Umbilical cord (tissue), 2 donors: ENCODE data around the gene EPHA10. TPM values are rescaled to one million over a fixed set of nuclear protein-coding genes. Genes with fewer than 3 reads are reported as not detected.

Experiments used
- DNase-seq: peaks from one replicate; pipeline ENCODE4 v3.0.0-alpha.2; 2015; ENCODE audit warnings: low spot score
- total RNA-seq: library from RNA; depleted of rRNA; stranded (reverse); fragments of >200 nt; gene quantifications from one replicate; pipeline ENCODE4 v1.2.3, GENCODE V29; 2014; ENCODE audit warnings: low replicate concordance; ENCODE audit not compliant: insufficient read depth

EPHA10 gene
- total RNA-seq: 21.2 TPM

GRCh38 chr1:37764888-37765441, at the start of gene EPHA10:
TSS of gene EPHA10 (minus strand) at chr1:37765120. CDS start at chr1:37765066, 54 bp downstream.
- no peak for DNase-seq

DNA sequence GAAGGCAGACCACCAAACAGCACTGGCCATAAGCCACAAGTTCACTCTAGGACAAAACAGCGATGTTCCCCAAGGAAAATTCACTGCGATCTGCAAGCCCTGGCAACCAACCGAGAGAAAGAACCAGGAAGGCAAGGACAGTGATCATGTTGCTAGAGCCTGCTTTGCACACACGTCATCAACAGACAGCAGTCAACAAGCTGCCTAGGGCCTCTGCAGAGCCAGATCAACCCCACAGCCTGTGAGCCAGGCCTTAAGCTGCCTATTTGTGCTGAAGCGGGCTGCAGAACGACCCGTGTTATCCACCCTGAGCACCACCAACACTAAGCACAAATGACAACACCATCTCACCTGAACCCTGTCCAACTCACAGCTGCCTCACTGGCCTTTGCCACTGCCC, 49.3 kb upstream of the EPHA10 start:
- DNase-seq: no peak

DNA sequence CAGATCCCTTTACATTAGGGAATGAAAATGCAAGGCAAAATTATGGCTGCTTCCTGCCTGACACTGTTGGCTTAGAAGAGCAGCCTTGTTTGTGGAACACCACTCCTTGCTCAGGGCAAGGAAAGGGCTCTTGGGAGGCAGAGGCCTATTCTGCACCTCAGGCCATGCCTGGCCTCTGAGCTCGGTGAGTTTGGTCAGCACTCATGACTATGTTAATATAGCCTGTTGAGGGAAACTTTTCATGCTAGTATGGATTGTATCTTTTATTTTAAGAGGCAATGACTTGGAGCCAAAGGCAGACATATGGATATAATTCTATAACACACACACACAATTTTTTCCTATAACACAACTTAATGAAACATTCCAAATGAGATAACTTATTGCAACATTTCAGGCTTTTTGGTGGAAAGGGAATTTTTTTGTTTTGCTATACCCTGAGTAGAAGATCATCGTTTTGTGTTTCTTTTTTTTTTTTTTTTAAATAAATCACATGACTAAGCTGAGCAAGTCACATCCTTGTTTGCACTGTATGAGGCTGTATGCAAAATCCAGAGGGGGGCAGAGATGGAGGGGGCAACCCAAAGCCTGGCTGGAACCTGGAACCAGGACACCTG, 48.7 kb upstream of the EPHA10 start:
- DNase-seq: no peak

GRCh38 chr1:37811027-37811655, 46.2 kb upstream of the EPHA10 start:
- peak; percentile 72 for DNase-seq

DNA sequence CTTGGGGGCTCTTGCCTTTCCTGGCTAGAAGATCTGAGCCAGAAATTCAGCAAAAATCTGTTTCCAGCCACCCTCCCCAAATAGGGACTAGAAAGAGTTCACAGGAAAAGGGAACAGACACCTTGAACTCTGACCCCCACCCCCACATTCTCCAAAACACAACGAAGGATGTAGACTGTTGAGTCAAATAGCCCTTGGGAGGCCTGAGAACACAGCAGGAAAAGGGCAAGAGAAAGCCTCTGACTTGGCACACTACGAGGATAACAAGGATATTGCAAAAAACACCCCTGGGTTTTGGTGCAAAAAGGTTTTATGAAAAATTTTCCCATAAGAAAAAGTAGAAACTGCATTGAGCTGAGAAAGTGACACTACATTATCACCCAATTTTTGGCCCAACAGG, 45.0 kb upstream of the EPHA10 start:
- DNase-seq: no peak

GRCh38 chr1:37808369-37809319, 43.7 kb upstream of the EPHA10 start:
- DNase-seq: peak; percentile 85

- DNase-seq: peak; percentile 95
Measured at GRCh38 chr1:37807555-37808368, 42.8 kb upstream of the EPHA10 start, which contains the start of the genes C1orf122 and YRDC. TSS of gene C1orf122 (plus strand) at chr1:37807790. CDS start at chr1:37808405, 615 bp downstream. TSS of gene YRDC (minus strand) at chr1:37808208. CDS start at chr1:37808180, 28 bp downstream.

DNA sequence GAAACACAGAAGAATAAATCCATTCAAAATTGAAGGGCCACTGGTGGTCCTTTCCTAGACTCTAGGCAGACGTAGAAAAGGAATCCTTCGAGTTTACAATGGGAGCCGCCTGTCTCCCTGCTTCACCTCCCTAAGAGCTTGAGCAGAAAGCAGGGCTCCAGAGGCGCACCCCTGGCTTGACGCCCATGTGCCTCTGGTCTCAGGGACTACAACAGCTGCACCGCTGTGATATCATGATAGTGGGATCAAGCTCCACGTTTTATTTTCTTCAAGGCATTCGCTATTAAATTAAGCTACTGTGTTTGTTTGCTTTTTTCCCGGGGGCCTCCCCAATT, 42.3 kb upstream of the EPHA10 start:
- no peak for DNase-seq

GRCh38 chr1:37802439-37802838, 37.5 kb upstream of the EPHA10 start:
- no peak for DNase-seq

GRCh38 chr1:37797750-37798345, 32.9 kb upstream of the EPHA10 start:
- no peak for DNase-seq

- DNase-seq: peak; percentile 50
Measured at GRCh38 chr1:37795340-37796125, 30.6 kb upstream of the EPHA10 start.

DNA sequence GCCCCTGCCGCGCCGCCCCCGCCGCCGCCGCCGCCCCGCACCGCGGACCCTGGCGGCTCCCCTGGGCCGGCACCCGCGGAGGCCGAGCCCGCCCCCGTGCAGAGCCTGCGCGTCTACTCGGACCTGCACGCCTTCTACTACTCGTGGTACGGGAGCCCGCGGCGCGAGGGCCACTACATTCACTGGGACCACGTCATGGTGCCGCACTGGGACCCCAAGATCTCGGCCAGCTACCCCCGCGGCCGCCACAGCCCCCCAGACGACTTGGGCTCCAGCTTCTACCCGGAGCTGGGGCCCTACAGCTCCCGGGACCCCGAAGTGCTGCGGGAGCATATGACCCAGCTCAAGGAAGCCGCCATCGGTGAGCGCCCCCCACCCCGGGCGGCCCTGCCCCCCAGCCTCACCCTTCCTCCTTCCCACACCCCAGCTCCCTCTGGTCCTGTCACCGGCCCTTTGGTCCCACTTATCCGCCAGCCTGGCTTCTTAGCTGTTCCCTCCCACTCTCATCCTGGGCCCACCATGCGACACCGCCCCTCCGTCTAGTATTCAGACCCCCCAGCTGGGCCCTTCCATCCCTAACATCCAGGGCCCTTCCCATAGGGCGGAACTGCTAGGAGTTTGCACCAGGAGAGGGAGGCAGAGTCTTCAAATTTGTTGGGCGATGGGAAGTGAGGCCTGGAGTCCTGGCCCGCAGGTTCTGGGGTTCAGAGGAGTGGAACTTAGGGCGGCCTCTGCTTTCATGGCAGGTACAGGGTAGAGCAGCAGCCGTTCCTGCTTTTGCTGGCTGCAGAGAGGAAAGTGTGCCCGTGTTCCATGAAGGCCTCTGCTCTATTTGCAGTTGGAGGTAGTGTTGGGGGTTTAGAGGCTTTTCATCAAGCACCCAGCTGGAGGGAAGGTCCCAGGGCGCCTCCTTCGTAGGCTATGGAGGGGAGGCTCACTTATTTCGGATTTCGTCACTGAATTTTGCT, 29.7 kb upstream of the EPHA10 start:
- DNase-seq: no peak

DNA sequence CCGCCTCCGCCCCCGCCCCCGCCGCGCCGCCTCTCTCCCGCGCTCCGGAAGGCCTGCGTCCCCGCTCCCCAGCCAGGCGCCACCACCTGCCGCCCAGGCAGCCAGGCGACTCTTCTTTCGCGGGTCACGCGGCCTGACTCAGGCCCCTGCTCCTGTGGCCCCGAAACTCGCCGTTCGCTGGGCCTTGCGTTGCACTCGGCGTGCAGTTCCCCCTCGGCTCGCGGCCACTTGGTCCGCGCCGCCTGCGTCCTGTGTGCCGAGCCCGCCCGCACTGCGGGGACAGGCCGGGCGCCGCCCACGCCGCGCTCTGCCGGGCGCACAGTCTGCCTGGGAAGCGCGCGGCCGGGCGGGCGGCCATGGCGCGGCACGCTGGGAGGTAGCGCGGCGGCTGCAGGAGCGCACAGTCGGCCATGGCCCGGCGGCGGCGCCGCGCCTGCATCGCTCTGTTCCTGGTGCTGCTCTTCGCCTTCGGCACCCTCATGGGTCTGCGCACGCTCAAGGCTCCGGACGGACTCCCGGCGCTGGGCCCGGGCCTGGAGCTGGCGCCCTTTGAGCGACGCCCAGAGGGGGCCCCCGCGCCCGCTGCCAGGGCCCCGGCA, 29.0 kb upstream of the EPHA10 start, which contains the start of gene MANEAL:
Gene MANEAL, plus strand, starts transcription at position 75 of the 599 bp plus-strand sequence. Its CDS starts 336 bp downstream, at position 411.
- DNase-seq: peak; percentile 37

DNA sequence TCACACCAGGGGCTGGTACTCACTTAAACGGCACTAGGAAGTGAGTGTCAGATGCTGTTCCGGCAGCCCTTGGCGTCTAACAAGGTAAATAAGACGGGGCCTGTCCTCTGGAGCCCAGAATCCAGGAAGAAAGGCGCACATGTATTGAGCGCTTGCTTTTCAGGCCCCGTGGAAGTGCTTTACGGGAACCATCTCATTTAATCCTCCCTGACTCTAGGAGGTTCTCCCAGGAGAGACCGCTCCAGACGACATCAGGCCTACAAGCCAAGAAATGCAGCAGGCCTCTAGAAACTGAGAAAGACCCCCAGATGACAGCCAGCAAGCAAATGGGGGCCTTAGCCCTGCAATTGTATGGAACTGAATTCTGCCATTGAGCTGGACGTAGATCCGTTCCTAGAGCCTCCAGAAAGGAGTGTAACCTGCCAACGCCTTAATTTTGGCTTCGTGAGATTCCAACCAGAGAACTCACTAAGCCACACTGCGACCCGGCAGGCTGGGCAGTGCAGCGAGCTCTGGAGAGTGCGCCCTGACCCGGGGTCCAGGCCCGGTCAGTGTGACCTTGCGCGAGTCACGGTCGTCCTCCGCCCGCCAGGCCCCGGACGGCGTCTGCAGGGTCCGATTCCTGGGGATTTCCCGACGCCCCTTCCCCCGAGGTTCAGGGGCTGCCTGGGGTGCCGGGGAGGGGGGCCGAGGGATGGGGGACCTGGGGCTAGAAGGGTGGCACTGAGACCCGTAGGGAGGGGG, 28.2 kb upstream of the EPHA10 start:
- no peak for DNase-seq

DNA sequence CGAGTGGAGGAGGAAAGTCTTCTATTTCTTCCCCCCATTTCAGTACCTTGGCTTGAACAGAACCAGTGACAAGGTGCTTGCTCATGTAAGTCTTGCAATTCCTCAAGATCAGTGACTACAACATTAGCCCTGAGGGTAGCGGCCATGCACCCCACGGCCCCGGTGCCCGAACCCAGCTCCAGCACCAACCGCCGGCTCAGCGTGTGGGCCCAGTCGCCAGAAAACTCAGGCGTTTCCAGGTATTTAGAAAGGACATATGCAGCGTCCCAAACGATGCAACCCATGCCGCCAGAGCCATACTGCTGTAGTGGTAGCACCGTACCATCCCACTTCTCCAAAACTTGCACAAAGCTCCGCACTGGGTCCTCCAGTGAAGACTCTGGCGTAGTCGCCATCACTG, 17.6 kb upstream of the EPHA10 start:
- DNase-seq: no peak

GRCh38 chr1:37778654-37779053, 13.7 kb upstream of the EPHA10 start:
- no peak for DNase-seq

DNA sequence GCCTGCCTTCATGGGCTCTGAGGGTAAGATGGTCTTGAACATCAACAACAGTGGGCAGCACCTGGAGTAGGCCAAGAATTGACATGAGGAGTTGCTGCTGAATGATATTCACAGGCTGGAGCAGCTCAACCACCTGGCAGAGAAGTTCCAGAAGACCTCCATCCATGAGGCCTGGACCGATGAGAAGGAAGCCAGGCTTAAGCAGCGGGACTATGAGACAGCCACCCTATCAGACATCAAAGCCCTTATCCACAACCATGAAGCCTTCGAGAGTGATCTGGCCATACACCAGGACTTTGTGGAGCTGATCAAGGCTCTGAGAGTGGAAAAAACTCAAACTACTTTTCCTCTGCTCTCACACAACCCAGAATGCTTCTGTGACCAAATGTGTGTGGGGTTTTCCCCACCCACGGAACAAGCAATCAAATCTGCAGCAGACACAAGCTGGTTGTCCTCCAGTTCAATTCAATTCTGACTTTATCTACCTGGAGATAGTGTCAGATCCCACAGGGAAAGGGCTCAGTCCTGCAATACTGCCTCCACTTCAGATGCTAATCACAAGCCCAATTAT, 12.1 kb upstream of the EPHA10 start:
- no peak for DNase-seq
